GM12878 (cell line): Measurements from ENCODE around the gene ADAMTSL4. TPM values are rescaled to one million over a fixed set of nuclear protein-coding genes. Genes with fewer than 3 reads are reported as not detected.

Experiments used
- DPF2 ChIP-seq: fragments of 450-650 bp; IDR thresholded peaks from 2 replicates; pipeline ENCODE4 v1.6.1; 2017; ENCODE audit warnings: mild to moderate bottlenecking
- E4F1 ChIP-seq: fragments of 450-650 bp; IDR thresholded peaks from 2 replicates; pipeline ENCODE4 v1.6.1; 2018; ENCODE audit warnings: borderline replicate concordance, mild to moderate bottlenecking; ENCODE audit not compliant: partially characterized antibody
- EZH2 ChIP-seq: IDR thresholded peaks from 2 replicates; pipeline ENCODE4 v1.6.1; 2012; ENCODE audit warnings: low read depth, mild to moderate bottlenecking, control low read depth, inconsistent platforms, low read length, borderline replicate concordance; ENCODE audit not compliant: control insufficient read depth
- FOXM1 ChIP-seq: IDR thresholded peaks from 2 replicates; pipeline ENCODE4 v1.6.1; 2012; ENCODE audit warnings: low read depth, mild to moderate bottlenecking, inconsistent platforms, low read length, moderate library complexity
- HDAC2 ChIP-seq: fragments of 200-600 bp; sonication (generic); IDR thresholded peaks from 2 replicates; pipeline ENCODE4 v1.6.1; 2017
- IKZF2 ChIP-seq, 2 experiments: fragments of 450-650 bp; IDR thresholded peaks; 2 replicates each; pipeline ENCODE4 v1.6.1; 2017; ENCODE audit warnings: mild to moderate bottlenecking in 2 of 2, moderate library complexity in 2 of 2
- IRF3 ChIP-seq: fragments of 450-650 bp; IDR thresholded peaks from 2 replicates; pipeline ENCODE4 v1.6.1; 2014; ENCODE audit warnings: mild to moderate bottlenecking
- MEF2B ChIP-seq: fragments of 450-650 bp; IDR thresholded peaks from 2 replicates; pipeline ENCODE4 v1.6.1; 2018; ENCODE audit warnings: mild to moderate bottlenecking, moderate library complexity; ENCODE audit not compliant: partially characterized antibody, poor library complexity, severe bottlenecking
- NBN ChIP-seq: fragments of 450-650 bp; IDR thresholded peaks from 2 replicates; pipeline ENCODE4 v1.6.1; 2016
- NFYA ChIP-seq: IDR thresholded peaks from 2 replicates; pipeline ENCODE4 v1.6.1; 2011; ENCODE audit warnings: low read depth, mild to moderate bottlenecking, low read length, improper control_type of control experiment, borderline replicate concordance
- NR2C1 ChIP-seq: fragments of 450-650 bp; IDR thresholded peaks from 2 replicates; pipeline ENCODE4 v1.6.1; 2017; ENCODE audit warnings: antibody characterized with exemption, mild to moderate bottlenecking, moderate library complexity
- PAX5 ChIP-seq: IDR thresholded peaks from 2 replicates; pipeline ENCODE4 v1.6.1; 2011; ENCODE audit warnings: low read depth, low read length, borderline replicate concordance
- PAX8 ChIP-seq: fragments of 450-650 bp; IDR thresholded peaks from 2 replicates; pipeline ENCODE4 v1.6.1; 2017; ENCODE audit warnings: mild to moderate bottlenecking, moderate library complexity
- PBX3 ChIP-seq: IDR thresholded peaks from 2 replicates; pipeline ENCODE4 v1.6.1; 2011; ENCODE audit warnings: mild to moderate bottlenecking, low read depth, low read length, moderate library complexity; ENCODE audit not compliant: insufficient replicate concordance
- PRDM15 ChIP-seq: fragments of 450-650 bp; formaldehyde crosslinking; IDR thresholded peaks from 2 replicates; pipeline ENCODE4 v1.4.0; 2020; ENCODE audit warnings: mild to moderate bottlenecking, moderate library complexity
- RAD21 ChIP-seq: IDR thresholded peaks from 2 replicates; pipeline ENCODE4 v1.6.1; 2011; ENCODE audit warnings: mild to moderate bottlenecking, low read depth, low read length, moderate library complexity; ENCODE audit not compliant: insufficient read depth
- RB1 ChIP-seq: fragments of 450-650 bp; formaldehyde crosslinking; IDR thresholded peaks from 2 replicates; pipeline ENCODE4 v1.6.1; 2017; ENCODE audit warnings: mild to moderate bottlenecking, borderline replicate concordance
- RELA ChIP-seq: fragments of 450-650 bp; IDR thresholded peaks from 2 replicates; pipeline ENCODE4 v1.8.0; 2014; ENCODE audit warnings: borderline replicate concordance; ENCODE audit not compliant: partially characterized antibody
- SRF ChIP-seq, 2 experiments: IDR thresholded peaks; 2 replicates each; pipeline ENCODE4 v1.6.1; 2011; ENCODE audit warnings: low read depth in 2 of 2, low read length in 2 of 2, mild to moderate bottlenecking in 1 of 2, moderate library complexity in 1 of 2
- STAT3 ChIP-seq: IDR thresholded peaks from 2 replicates; pipeline ENCODE4 v1.6.1; 2011; ENCODE audit warnings: low read depth, low read length, improper control_type of control experiment
- SUZ12 ChIP-seq: fragments of 200-600 bp; sonication (generic); IDR thresholded peaks from one replicate; pipeline ENCODE4 v1.6.1; 2018; ENCODE audit warnings: antibody characterized with exemption, mild to moderate bottlenecking; ENCODE audit not compliant: unreplicated experiment
- YY1 ChIP-seq: IDR thresholded peaks from 2 replicates; pipeline ENCODE4 v1.6.1; 2011; ENCODE audit warnings: low read depth, mild to moderate bottlenecking, low read length
- polyA plus RNA-seq, 11 experiments: library from polyadenylated mRNA; depleted of rRNA in 4 of 11; unstranded in 6 of 11; stranded (reverse) in 5 of 11; fragments of >200 nt; fragmentation: Nextera tagmentation in 4 of 11; fragmentation: Illumina TruSeq in 1 of 11; extraction: Ambion mirVana in 4 of 11; extraction: Trizol in 1 of 11; gene quantifications; 1 replicate in 1 of 11; 2 replicates in 10 of 11; pipeline versions ENCODE4 v1.2.1 to v1.2.3, GENCODE V29; 2011 to 2016; ENCODE audit warnings: inconsistent platforms in 2 of 11, missing spikeins in 2 of 11, low read depth in 1 of 11
- total RNA-seq, 4 experiments: library from RNA; depleted of rRNA in 3 of 4; stranded (reverse); fragments of >200 nt in 3 of 4; fragmentation: Illumina TruSeq in 1 of 4; extraction: Trizol in 1 of 4; gene quantifications; 2 replicates each; pipeline versions ENCODE4 v1.2.1 to v1.2.3, GENCODE V29; 2013 to 2021

The ADAMTSL4 gene
- total and polyA plus RNA-seq, 10 of the 15 experiments (the other 5 are each of a cell fraction or from before 2014, with no cell fraction given): 0.04 to 0.15 (median 0.05) TPM; not detected in 5

GRCh38 chr1:150562446-150563339 lies 13.5 kb downstream of the ADAMTSL4 start (continued):
- no peak for TF ChIP-seq PRDM15
- peak; percentile 89 for TF ChIP-seq NBN
- no peak for TF ChIP-seq E4F1
- peak; percentile 98 for TF ChIP-seq STAT3
- TF ChIP-seq SUZ12: no peak
- TF ChIP-seq IKZF2 (IDR thresholded peaks at IDR 0.05): peak; percentile 87 to 90
- TF ChIP-seq NR2C1: peak; percentile 72
- TF ChIP-seq FOXM1: no peak
- TF ChIP-seq MEF2B: peak; percentile 97
- no peak; the same call in 1 of the 2 replicates for TF ChIP-seq RAD21
- TF ChIP-seq PAX5: peak; percentile 97
- no peak for TF ChIP-seq EZH2
- peak; percentile 75 for TF ChIP-seq YY1
- TF ChIP-seq PAX8: no peak
- peak; percentile 42 for TF ChIP-seq PBX3
- peak; percentile 29; the same call in 1 of the 2 replicates for TF ChIP-seq RB1
- peak; percentile 98 for TF ChIP-seq RELA
- no peak for TF ChIP-seq HDAC2
- no peak for TF ChIP-seq NFYA
- TF ChIP-seq DPF2: no peak; the same call in 1 of the 2 replicates
- peak in 1 of 2 experiments; percentile 32; a peak in 1 of 4 replicates for TF ChIP-seq SRF (IDR thresholded peaks at IDR 0.05; ENCODE audit: low read depth in 2 of 2, low read length in 2 of 2)
- no peak for TF ChIP-seq IRF3
